Measurements from ENCODE around the gene SLCO1B3.

Gene SLCO1B3

DNA sequence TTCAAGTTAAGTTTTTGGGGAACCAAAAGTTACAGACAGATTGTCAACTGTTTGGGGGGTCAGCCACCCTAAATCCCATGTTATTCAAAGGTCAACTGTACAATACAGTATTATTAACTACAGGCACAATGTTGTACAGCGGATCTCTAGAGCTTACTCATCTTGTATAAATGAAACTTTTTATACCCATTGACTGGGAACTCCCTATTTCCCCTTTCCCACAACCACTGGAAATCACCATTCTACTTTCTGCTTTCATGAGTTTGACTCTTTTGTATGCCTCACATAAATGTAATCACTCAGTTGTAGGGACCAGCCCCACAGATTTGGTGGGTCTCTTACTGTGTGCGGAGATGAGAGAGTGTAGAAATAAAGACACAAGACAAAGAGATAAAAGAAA lies 57.8 kb downstream of the SLCO1B3 start:
- no peak for DNase-seq (ENCODE audit: low read depth)
- H3K4me3 ChIP-seq (ENCODE audit: low read length): no peak overlapping the region

DNA sequence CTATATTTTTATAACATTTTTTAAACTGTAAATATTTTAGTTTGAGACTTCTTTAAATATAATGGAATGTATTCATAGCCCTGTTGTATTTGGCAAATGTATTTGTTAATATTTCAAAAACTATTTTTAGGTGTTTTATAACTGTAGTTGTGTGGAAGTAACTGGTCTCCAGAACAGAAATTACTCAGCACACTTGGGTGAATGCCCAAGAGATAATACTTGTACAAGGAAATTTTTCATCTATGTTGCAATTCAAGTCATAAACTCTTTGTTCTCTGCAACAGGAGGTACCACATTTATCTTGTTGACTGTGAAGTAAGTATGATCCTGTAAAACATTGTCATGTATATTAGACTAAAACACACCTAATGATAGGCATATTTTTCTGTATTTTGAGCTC lies 72.8 kb downstream of the SLCO1B3 start:
- H3K4me3 ChIP-seq (ENCODE audit: low read length): no peak overlapping the region
- no peak for DNase-seq (ENCODE audit: low read depth)
- TF ChIP-seq, protein P1, sequence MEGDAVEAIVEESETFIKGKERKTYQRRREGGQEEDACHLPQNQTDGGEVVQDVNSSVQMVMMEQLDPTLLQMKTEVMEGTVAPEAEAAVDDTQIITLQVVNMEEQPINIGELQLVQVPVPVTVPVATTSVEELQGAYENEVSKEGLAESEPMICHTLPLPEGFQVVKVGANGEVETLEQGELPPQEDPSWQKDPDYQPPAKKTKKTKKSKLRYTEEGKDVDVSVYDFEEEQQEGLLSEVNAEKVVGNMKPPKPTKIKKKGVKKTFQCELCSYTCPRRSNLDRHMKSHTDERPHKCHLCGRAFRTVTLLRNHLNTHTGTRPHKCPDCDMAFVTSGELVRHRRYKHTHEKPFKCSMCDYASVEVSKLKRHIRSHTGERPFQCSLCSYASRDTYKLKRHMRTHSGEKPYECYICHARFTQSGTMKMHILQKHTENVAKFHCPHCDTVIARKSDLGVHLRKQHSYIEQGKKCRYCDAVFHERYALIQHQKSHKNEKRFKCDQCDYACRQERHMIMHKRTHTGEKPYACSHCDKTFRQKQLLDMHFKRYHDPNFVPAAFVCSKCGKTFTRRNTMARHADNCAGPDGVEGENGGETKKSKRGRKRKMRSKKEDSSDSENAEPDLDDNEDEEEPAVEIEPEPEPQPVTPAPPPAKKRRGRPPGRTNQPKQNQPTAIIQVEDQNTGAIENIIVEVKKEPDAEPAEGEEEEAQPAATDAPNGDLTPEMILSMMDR (conservative IDR thresholded peaks at IDR 0.05; ENCODE audit: low read length): no peak

More for the DNA sequence above, 57.8 kb downstream of the SLCO1B3 start:
- TF ChIP-seq, protein P1 (conservative IDR thresholded peaks at IDR 0.05; ENCODE audit: low read length): no peak

DNA sequence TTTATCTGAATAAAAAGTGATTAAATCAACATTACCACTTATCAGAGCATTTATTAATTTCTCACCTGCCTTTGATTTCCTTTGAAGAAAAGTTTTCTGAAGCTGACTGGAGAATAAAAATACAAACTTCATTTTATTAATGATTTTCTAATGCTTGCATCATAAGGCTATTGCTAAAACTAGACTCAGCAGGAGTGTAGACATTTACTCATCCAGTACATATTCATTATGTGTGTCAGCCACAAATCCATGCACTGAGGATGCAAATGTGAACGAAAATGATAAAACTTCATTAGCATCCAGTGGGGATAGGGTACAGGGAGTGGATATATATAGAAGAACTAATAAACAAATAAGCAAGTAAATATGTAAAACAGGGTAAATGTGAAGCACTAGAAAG lies 74.6 kb downstream of the SLCO1B3 start:
- DNase-seq (ENCODE audit: low read depth): no peak
- H3K4me3 ChIP-seq (ENCODE audit: low read length): no peak overlapping the region
- TF ChIP-seq, protein P1 (conservative IDR thresholded peaks at IDR 0.05; ENCODE audit: low read length): no peak

DNA sequence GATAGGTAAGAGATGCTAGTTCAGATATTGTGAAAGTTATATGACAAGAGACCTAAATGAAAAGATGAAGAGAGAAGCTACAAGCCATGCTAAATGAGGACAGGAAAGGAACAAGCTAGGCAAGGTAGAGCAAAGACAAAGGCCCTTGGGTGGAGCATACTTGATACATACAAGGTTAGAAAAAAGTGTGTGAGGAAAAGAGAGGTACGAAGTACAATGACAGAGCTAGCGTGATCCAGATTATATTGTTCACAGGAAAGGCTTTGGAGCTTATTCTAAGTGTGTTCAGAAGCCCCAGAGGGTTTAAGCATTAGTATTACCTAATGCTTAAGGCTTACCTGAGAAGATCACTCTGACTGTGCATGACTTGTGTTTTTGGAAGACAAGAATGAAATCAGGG lies 75.0 kb downstream of the SLCO1B3 start:
- no peak for DNase-seq (ENCODE audit: low read depth)
- H3K4me3 ChIP-seq (ENCODE audit: low read length): no peak overlapping the region
- TF ChIP-seq, protein P1 (conservative IDR thresholded peaks at IDR 0.05; ENCODE audit: low read length): no peak

DNA sequence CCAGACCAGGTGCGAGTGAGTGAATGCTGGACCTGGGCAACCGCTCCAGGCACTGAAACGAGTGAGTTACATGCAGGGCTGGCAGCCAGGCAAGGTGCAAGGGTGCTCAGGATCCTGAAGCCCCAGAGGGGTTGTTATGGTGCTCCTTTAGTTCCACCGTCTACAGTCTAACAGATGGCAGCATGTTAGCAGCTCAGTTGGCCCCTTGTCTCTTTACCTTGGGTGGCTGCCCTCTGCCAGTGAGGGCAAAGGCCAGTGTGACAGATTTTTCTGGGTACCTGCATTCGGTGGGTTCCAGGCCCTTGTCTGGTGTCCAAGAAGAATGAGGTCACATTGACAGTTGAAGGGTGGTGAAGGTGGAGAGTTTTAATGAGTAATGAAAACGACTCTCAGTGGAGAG lies 106.8 kb downstream of the SLCO1B3 start:
- TF ChIP-seq, protein P1 (conservative IDR thresholded peaks at IDR 0.05; ENCODE audit: low read length): no peak
- no peak overlapping the region for H3K4me3 ChIP-seq (ENCODE audit: low read length)
- no peak for DNase-seq (ENCODE audit: low read depth)

DNA sequence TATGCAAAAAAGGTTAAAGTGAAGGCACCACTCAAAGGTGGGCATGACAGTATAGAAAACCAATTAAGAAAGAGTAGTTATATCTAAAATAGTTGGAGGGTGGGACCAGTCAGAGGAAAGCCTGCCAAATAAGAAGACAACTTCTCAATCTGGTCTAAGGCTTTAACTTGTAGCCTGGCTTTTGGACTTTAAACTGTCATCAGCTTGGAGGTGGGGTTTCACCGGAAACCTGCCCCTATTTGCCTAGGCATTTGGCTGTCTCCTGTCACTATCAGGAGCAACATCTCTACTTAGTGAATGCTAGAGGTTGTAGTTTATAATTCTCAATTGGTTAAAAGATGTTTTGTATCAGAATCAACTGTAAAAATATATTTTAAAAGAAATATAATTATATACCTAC lies 107.3 kb downstream of the SLCO1B3 start:
- TF ChIP-seq, protein P1 (conservative IDR thresholded peaks at IDR 0.05; ENCODE audit: low read length): no peak
- DNase-seq (ENCODE audit: low read depth): no peak
- no peak overlapping the region for H3K4me3 ChIP-seq (ENCODE audit: low read length)

DNA sequence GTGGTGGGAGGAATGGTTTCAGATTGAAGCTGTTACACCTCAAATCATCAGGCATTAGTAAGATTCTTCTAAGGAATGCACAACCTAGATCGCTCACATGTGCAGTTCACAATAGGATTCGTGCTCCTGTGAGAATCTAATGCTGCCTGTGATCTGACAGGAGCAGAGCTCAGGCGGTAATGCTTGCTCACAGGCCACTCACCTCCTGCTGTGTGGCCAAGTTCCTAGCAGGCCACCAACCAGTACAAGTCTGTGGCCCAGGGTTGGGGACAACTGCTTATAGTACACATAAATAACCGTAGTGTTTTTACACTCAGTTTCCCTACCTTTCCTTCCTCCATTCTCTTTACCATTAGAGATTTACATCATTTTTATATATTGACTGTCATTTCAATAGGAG lies 121.4 kb downstream of the SLCO1B3 start:
- no peak for DNase-seq (ENCODE audit: low read depth)
- TF ChIP-seq, protein P1 (conservative IDR thresholded peaks at IDR 0.05; ENCODE audit: low read length): no peak
- no peak overlapping the region for H3K4me3 ChIP-seq (ENCODE audit: low read length)
